Mammary epithelial cell (primary cell): Measurements from ENCODE around the gene ELL2.

Source experiments
- CTCF ChIP-seq, 2 donors: IDR thresholded peaks in 1 of 2; conservative IDR thresholded peaks in 1 of 2; 2 replicates each; pipeline ENCODE4 v1.5.1; 2011 to 2012; ENCODE audit warnings: inconsistent platforms in 2 of 2, low read length in 2 of 2, mild to moderate bottlenecking in 2 of 2, control low read depth in 1 of 2, low read depth in 1 of 2; ENCODE audit not compliant: insufficient read depth in 1 of 2; ENCODE audit errors: extremely low read depth in 1 of 2
- EZH2 ChIP-seq: IDR thresholded peaks from 2 replicates; pipeline ENCODE4 v1.6.1; 2012; ENCODE audit warnings: low read length, inconsistent platforms, borderline replicate concordance

- TF ChIP-seq CTCF (conservative IDR thresholded peaks at IDR 0.05 in 1 of 2, IDR thresholded peaks at IDR 0.05 in 1 of 2; ENCODE audit: extremely low read depth in 1 of 2, insufficient read depth in 1 of 2, low read depth in 1 of 2, low read length in 2 of 2) = no peak
- TF ChIP-seq EZH2 = no peak
These were observed 7.4 kb upstream of the ELL2 start for GRCh38 chr5:95969055-95969454.
